Aorta (tissue), 5 donors: ENCODE data around the gene TFCP2. TPM values are rescaled to one million over a fixed set of nuclear protein-coding genes. Genes with fewer than 3 reads are reported as not detected.

Source experiments
- ATAC-seq: fragments of 200-7000 bp; cut with Tn5 transposase; one replicate; pipeline ENCODE4 v1.9.1; 2022; ENCODE audit warnings: moderate library complexity; ENCODE audit not compliant: low FRiP score
- DNase-seq, 2 donors: peaks; one replicate each; pipeline ENCODE4 v3.0.0-alpha.2; 2020
- H3K27ac ChIP-seq, 2 donors: one replicate each; pipeline ENCODE4 v1.5.1; 2013; ENCODE audit warnings: low read length in 2 of 2, mild to moderate bottlenecking in 2 of 2, moderate library complexity in 2 of 2, control low read depth in 1 of 2, inconsistent platforms in 1 of 2, low read depth in 1 of 2
- H3K27me3 ChIP-seq, 2 donors: one replicate each; pipeline ENCODE4 v1.6.1; 2013; ENCODE audit warnings: control low read depth in 1 of 2, low read length in 1 of 2, mild to moderate bottlenecking in 1 of 2, moderate library complexity in 1 of 2; ENCODE audit not compliant: insufficient read depth in 2 of 2, control insufficient read depth in 1 of 2
- H3K36me3 ChIP-seq, 2 donors: one replicate each; pipeline ENCODE4 v1.6.1; 2013; ENCODE audit warnings: control low read depth in 1 of 2, low read length in 1 of 2, mild to moderate bottlenecking in 1 of 2; ENCODE audit not compliant: insufficient read depth in 2 of 2, control insufficient read depth in 1 of 2
- H3K4me1 ChIP-seq, 2 donors: one replicate each; pipeline ENCODE4 v1.6.1; 2013; ENCODE audit warnings: low read length in 2 of 2, control low read depth in 1 of 2, mild to moderate bottlenecking in 1 of 2, moderate library complexity in 1 of 2; ENCODE audit not compliant: insufficient read depth in 2 of 2, control insufficient read depth in 1 of 2
- H3K4me3 ChIP-seq, 2 donors: one replicate each; pipeline ENCODE4 v1.5.1; 2013; ENCODE audit warnings: low read length in 2 of 2, control low read depth in 1 of 2, mild to moderate bottlenecking in 1 of 2
- H3K9me3 ChIP-seq: one replicate; pipeline ENCODE4 v1.6.1; 2013; ENCODE audit warnings: mild to moderate bottlenecking, low read length; ENCODE audit not compliant: control insufficient read depth
- WGBS, 2 donors: extraction: QIAGEN DNeasy Blood & Tissue Kit; methylation state at CpG; one replicate each; pipeline ENCODE4 v1.1.7; 2013; 5-methylcytosine and 5-hydroxymethylcytosine counted together
- intact Hi-C, 2 donors: fragments of 100-400 bp; cut with DNase I; formaldehyde crosslinking; loops; one replicate each; pipeline versions ENCODE4 v1.14.2 to v1.15.0; 2022
- polyA plus RNA-seq, 2 donors: library from polyadenylated mRNA; stranded (reverse); fragments of 200-250 nt; gene quantifications; one replicate each; pipeline ENCODE4 v1.2.3, GENCODE V29; 2013
- total RNA-seq, 2 donors: library from RNA; stranded (reverse); fragmentation: NEBNext Ultra II Directional; extraction: Animal tissue kit (Norgen Biotek cat#: 25700); gene quantifications; one replicate each; pipeline ENCODE4 v1.2.1, GENCODE V29; 2021
- donor health status: healthy with polysubstance abuse.
- donor health status: Bipolar disorder and iron deficiency.
- donor health status: DM: no; HTN: no; CAD: no.
- donor health status: DM: no; HTN: no; CAD: no.
- donor health status: DM: yes; HTN: yes; CAD: no.

The TFCP2 gene
- total and polyA plus RNA-seq, 4 donors = 8.9 to 25.4 (median 12.7) TPM

- H3K9me3 ChIP-seq = no peaks in the 10 kb centered on the region
- intact Hi-C loops = no loop called here
- no peaks in the 10 kb centered on the region for H3K36me3 ChIP-seq
- no peak for DNase-seq
- H3K27ac ChIP-seq = no peak overlapping the region
- no peaks in the 10 kb centered on the region for H3K4me1 ChIP-seq
- no peak overlapping the region for H3K4me3 ChIP-seq
- no peak for ATAC-seq
- H3K27me3 ChIP-seq = no peaks in the 10 kb centered on the region
- whole genome bisulfite sequencing, 2 donors = 88 to 89% methylated on average over 10 of the region's 10 CpGs
Observed at GRCh38 chr12:51199366-51199945, 26.5 kb upstream of the TFCP2 start.

GRCh38 chr12:51198568-51199365, 25.8 kb upstream of the TFCP2 start:
- Histone ChIP-seq H3K36me3 (no peaks in the 10 kb centered on the region), H3K27me3 (no peaks in the 10 kb centered on the region), H3K27ac (no peak overlapping the region), H3K4me1 (no peaks in the 10 kb centered on the region), H3K9me3 (no peaks in the 10 kb centered on the region), H3K4me3 (no peak overlapping the region)
- WGBS, 2 donors = 78 to 86% methylated on average over 16 of the region's 16 CpGs
- intact Hi-C loops = no loop called here
- DNase-seq = no peak
- no peak for ATAC-seq

- H3K36me3 ChIP-seq = no peaks in the 10 kb centered on the region
- H3K27ac ChIP-seq = no peak overlapping the region
- no peak overlapping the region for H3K4me3 ChIP-seq
- WGBS, 2 donors = 87 to 91% methylated on average over 37 to 38 of the region's 38 CpGs
- DNase-seq (no peak), ATAC-seq (no peak)
- intact Hi-C loops = no loop called here
- no peaks in the 10 kb centered on the region for H3K27me3 ChIP-seq
- no peaks in the 10 kb centered on the region for H3K9me3 ChIP-seq
- H3K4me1 ChIP-seq = no peaks in the 10 kb centered on the region
Observed at GRCh38 chr12:51197736-51198567, 25.0 kb upstream of the TFCP2 start.

- Histone ChIP-seq H3K9me3 (no peaks in the 10 kb centered on the region), H3K4me3 (no peak overlapping the region), H3K36me3 (no peaks in the 10 kb centered on the region), H3K27ac (no peak overlapping the region), H3K4me1 (no peaks in the 10 kb centered on the region), H3K27me3 (no peaks in the 10 kb centered on the region)
- 89 to 92% methylated on average over 9 of the region's 9 CpGs for WGBS, 2 donors
- ATAC-seq (no peak), DNase-seq (no peak)
- intact Hi-C loops = no loop called here
Observed at GRCh38 chr12:51196547-51196946, 23.6 kb upstream of the TFCP2 start.

- Histone ChIP-seq H3K4me1 (no peaks in the 10 kb centered on the region), H3K4me3 (no peak overlapping the region), H3K9me3 (no peaks in the 10 kb centered on the region), H3K36me3 (no peaks in the 10 kb centered on the region), H3K27ac (no peak overlapping the region), H3K27me3 (no peaks in the 10 kb centered on the region)
- intact Hi-C loops = no loop called here
- DNase-seq = no peak
- WGBS, 2 donors = 92 to 95% methylated on average over 7 of the region's 7 CpGs
- ATAC-seq = no peak
Observed at GRCh38 chr12:51195841-51196240, 22.9 kb upstream of the TFCP2 start.

DNA sequence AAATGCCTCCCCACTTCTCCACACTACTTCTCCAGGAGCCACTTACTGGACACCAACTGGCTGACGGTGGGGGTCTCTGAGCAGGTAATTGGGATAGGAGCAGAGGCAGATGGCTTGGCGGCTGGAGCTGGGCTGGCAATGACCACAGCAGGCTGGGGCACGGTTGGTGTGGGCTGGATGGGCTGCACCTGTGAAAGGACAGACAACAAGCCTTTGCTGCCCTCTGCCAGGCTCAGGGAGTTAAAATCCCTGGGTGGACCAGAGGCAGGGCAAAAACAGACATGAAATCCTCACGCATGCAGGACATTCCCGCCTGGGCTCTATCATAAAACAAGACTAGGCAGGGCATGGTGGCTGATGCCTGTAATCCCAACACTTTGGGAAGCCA, 19.3 kb upstream of the TFCP2 start:
- peaks cover 0 to 2% of the 10 kb centered on the region in 2 donors for H3K36me3 ChIP-seq
- DNase-seq = no peak
- intact Hi-C loops = no loop called here

GRCh38 chr12:51191516-51192283, 18.8 kb upstream of the TFCP2 start:
- intact Hi-C loops = no loop called here
- WGBS, 2 donors = 89 to 92% methylated on average over 12 of the region's 12 CpGs
- ATAC-seq = no peak
- DNase-seq = no peak
- Histone ChIP-seq H3K4me1 (no peaks in the 10 kb centered on the region), H3K27ac (no peak overlapping the region), H3K9me3 (no peaks in the 10 kb centered on the region), H3K4me3 (no peak overlapping the region), H3K27me3 (no peaks in the 10 kb centered on the region), H3K36me3 (peaks cover 0 to 2% of the 10 kb centered on the region in 2 donors)

More for the DNA sequence above, 19.3 kb upstream of the TFCP2 start:
- H3K27ac ChIP-seq = no peak overlapping the region
- ATAC-seq = no peak
- H3K9me3 ChIP-seq = no peaks in the 10 kb centered on the region
- H3K27me3 ChIP-seq = no peaks in the 10 kb centered on the region
- no peak overlapping the region for H3K4me3 ChIP-seq
- 89 to 91% methylated on average over 5 of the region's 5 CpGs for WGBS, 2 donors
- H3K4me1 ChIP-seq = no peaks in the 10 kb centered on the region

- no peaks in the 10 kb centered on the region for H3K9me3 ChIP-seq
- H3K27me3 ChIP-seq = no peaks in the 10 kb centered on the region
- peaks cover 0 to 2% of the 10 kb centered on the region in 2 donors for H3K36me3 ChIP-seq
- WGBS, 2 donors = 75 to 80% methylated on average over 4 of the region's 4 CpGs
- ATAC-seq = no peak
- intact Hi-C loops = no loop called here
- H3K4me3 ChIP-seq = no peak overlapping the region
- H3K27ac ChIP-seq = no peak overlapping the region
- no peaks in the 10 kb centered on the region for H3K4me1 ChIP-seq
- no peak for DNase-seq
Observed at GRCh38 chr12:51190820-51191219, 17.9 kb upstream of the TFCP2 start.
